Vagina (tissue), 2 donors: ENCODE data around the gene SLC17A1.

Experiments used
- POLR2A ChIP-seq, 2 donors: fragments of 450-650 bp; IDR thresholded peaks; one replicate each; pipeline ENCODE4 v1.6.1; 2017; ENCODE audit warnings: antibody characterized with exemption in 2 of 2, mild to moderate bottlenecking in 2 of 2, moderate library complexity in 2 of 2
- POLR2AphosphoS5 ChIP-seq, 2 donors: sonication (generic); formaldehyde crosslinking; IDR thresholded peaks; one replicate each; pipeline ENCODE4 v1.9.0; 2017; ENCODE audit warnings: antibody characterized with exemption in 2 of 2, mild to moderate bottlenecking in 2 of 2, low read depth in 1 of 2; ENCODE audit not compliant: insufficient read depth in 1 of 2
- TF ChIP-seq, protein P1 (sequence below), 3 experiments: fragments of 450-650 bp in 2 of 3; fragments of 200-600 bp in 1 of 3; sonication (generic) in 1 of 3; IDR thresholded peaks; one replicate each; pipeline ENCODE4 v1.5.1; 2017 to 2019; ENCODE audit warnings: antibody characterized with exemption in 3 of 3, mild to moderate bottlenecking in 2 of 3, moderate library complexity in 2 of 3

DNA sequence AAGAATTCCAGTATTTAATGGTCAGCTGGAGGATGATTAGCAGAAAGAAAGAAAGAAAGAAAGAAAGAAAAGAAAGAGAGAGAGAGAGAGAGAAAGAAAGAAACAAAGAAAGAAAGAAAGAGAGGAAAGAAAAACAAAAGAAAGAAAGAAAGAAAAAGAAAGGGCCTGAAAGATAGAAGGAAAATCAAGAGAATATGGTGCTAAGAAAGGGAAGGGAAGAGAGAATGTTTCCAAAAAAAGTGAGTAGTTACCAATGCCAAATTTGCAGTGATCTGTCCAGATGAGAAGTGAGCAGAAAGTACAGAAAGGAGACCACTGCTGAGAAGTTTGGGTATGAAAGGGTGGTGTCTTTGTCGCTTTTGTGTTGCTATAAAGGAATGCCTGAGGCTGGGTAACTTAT lies 50.7 kb downstream of the SLC17A1 start:
- TF ChIP-seq, protein P1, sequence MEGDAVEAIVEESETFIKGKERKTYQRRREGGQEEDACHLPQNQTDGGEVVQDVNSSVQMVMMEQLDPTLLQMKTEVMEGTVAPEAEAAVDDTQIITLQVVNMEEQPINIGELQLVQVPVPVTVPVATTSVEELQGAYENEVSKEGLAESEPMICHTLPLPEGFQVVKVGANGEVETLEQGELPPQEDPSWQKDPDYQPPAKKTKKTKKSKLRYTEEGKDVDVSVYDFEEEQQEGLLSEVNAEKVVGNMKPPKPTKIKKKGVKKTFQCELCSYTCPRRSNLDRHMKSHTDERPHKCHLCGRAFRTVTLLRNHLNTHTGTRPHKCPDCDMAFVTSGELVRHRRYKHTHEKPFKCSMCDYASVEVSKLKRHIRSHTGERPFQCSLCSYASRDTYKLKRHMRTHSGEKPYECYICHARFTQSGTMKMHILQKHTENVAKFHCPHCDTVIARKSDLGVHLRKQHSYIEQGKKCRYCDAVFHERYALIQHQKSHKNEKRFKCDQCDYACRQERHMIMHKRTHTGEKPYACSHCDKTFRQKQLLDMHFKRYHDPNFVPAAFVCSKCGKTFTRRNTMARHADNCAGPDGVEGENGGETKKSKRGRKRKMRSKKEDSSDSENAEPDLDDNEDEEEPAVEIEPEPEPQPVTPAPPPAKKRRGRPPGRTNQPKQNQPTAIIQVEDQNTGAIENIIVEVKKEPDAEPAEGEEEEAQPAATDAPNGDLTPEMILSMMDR (IDR thresholded peaks at IDR 0.05), result no peak
- no peak for TF ChIP-seq POLR2A (IDR thresholded peaks at IDR 0.05)
- TF ChIP-seq POLR2AphosphoS5 (IDR thresholded peaks at IDR 0.05; ENCODE audit: insufficient read depth in 1 of 2, low read depth in 1 of 2), result no peak
